Suprapubic skin (tissue), 4 donors: ENCODE data around the gene NDUFS1. TPM values are rescaled to one million over a fixed set of nuclear protein-coding genes. Genes with fewer than 3 reads are reported as not detected.

Experiments used
- DNase-seq, 2 donors: peaks; one replicate each; pipeline ENCODE4 v3.0.0-alpha.2; 2019; ENCODE audit warnings: low spot score in 2 of 2
- H3K27ac ChIP-seq: fragments of 200-600 bp; sonication (generic); one replicate; pipeline ENCODE4 v1.5.1; 2019
- H3K27me3 ChIP-seq: fragments of 200-600 bp; sonication (generic); one replicate; pipeline ENCODE4 v1.5.1; 2019
- H3K36me3 ChIP-seq: fragments of 200-600 bp; sonication (generic); one replicate; pipeline ENCODE4 v1.5.1; 2019
- H3K4me1 ChIP-seq: fragments of 200-600 bp; sonication (generic); one replicate; pipeline ENCODE4 v1.5.1; 2019
- H3K4me3 ChIP-seq: fragments of 200-600 bp; sonication (generic); one replicate; pipeline ENCODE4 v1.5.1; 2019; ENCODE audit warnings: mild to moderate bottlenecking
- H3K9me3 ChIP-seq: fragments of 200-600 bp; sonication (generic); one replicate; pipeline ENCODE4 v1.5.1; 2019
- EP300 ChIP-seq: sonication (generic); formaldehyde crosslinking; IDR thresholded peaks from one replicate; pipeline ENCODE4 v1.6.1; 2017; ENCODE audit warnings: antibody characterized with exemption
- POLR2A ChIP-seq, 2 donors: fragments of 450-650 bp; IDR thresholded peaks; one replicate each; pipeline ENCODE4 v1.6.1; 2017; ENCODE audit warnings: antibody characterized with exemption in 2 of 2, mild to moderate bottlenecking in 2 of 2, moderate library complexity in 2 of 2
- POLR2AphosphoS5 ChIP-seq, 3 donors: sonication (generic); formaldehyde crosslinking; IDR thresholded peaks; one replicate each; pipeline ENCODE4 v1.6.1; 2017; ENCODE audit warnings: antibody characterized with exemption in 3 of 3
- WGBS: methylation state at CpG from one replicate; pipeline ENCODE4 v1.1.5; 2018; 5-methylcytosine and 5-hydroxymethylcytosine counted together
- total RNA-seq, 4 donors: library from RNA; depleted of rRNA; stranded (reverse); fragments of >200 nt; gene quantifications; one replicate each; pipeline ENCODE4 v1.1.0, GENCODE V29; 2016
- TF ChIP-seq, protein P1 (sequence below), 2 donors: fragments of 200-600 bp in 1 of 2; fragments of 450-650 bp in 1 of 2; sonication (generic) in 1 of 2; IDR thresholded peaks; one replicate each; pipeline ENCODE4 v1.5.1; 2016 to 2019; ENCODE audit warnings: antibody characterized with exemption in 2 of 2, mild to moderate bottlenecking in 1 of 2, moderate library complexity in 1 of 2

Gene NDUFS1
- total RNA-seq, 4 donors from 2014 or later, result 65.7 to 74.2 (median 69.9) TPM

DNA sequence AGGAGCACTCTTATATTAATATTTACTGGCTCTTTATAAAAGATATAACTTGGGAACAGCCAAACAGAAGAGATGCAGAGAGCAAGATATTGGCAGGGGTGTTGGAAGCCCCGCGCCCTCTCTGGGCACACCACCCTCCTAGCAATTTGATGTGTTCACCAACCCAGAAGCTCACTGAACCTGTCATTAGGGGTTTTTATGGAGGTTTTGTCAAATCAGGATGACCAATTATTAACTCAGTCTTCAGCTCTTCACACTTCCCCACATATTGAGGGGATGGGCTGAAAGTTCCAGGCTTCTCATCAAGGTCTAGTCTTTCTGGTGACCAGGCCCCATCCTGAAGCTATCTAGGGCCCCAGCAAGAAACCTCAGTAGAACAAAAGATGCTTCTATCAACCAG, 62.4 kb downstream of the NDUFS1 start:
- 88% methylated on average over 2 of the region's 2 CpGs for WGBS
- Histone ChIP-seq H3K4me3 (no peak overlapping the region), H3K27ac (no peak overlapping the region), H3K27me3 (no peaks in the 10 kb centered on the region), H3K9me3 (no peaks in the 10 kb centered on the region), H3K4me1 (no peaks in the 10 kb centered on the region), H3K36me3 (no peaks in the 10 kb centered on the region)
- TF ChIP-seq POLR2A (IDR thresholded peaks at IDR 0.05), result no peak
- TF ChIP-seq, protein P1, sequence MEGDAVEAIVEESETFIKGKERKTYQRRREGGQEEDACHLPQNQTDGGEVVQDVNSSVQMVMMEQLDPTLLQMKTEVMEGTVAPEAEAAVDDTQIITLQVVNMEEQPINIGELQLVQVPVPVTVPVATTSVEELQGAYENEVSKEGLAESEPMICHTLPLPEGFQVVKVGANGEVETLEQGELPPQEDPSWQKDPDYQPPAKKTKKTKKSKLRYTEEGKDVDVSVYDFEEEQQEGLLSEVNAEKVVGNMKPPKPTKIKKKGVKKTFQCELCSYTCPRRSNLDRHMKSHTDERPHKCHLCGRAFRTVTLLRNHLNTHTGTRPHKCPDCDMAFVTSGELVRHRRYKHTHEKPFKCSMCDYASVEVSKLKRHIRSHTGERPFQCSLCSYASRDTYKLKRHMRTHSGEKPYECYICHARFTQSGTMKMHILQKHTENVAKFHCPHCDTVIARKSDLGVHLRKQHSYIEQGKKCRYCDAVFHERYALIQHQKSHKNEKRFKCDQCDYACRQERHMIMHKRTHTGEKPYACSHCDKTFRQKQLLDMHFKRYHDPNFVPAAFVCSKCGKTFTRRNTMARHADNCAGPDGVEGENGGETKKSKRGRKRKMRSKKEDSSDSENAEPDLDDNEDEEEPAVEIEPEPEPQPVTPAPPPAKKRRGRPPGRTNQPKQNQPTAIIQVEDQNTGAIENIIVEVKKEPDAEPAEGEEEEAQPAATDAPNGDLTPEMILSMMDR (IDR thresholded peaks at IDR 0.05), result no peak
- TF ChIP-seq POLR2AphosphoS5 (IDR thresholded peaks at IDR 0.05), result no peak
- no peak for TF ChIP-seq EP300
- no peak for DNase-seq

DNA sequence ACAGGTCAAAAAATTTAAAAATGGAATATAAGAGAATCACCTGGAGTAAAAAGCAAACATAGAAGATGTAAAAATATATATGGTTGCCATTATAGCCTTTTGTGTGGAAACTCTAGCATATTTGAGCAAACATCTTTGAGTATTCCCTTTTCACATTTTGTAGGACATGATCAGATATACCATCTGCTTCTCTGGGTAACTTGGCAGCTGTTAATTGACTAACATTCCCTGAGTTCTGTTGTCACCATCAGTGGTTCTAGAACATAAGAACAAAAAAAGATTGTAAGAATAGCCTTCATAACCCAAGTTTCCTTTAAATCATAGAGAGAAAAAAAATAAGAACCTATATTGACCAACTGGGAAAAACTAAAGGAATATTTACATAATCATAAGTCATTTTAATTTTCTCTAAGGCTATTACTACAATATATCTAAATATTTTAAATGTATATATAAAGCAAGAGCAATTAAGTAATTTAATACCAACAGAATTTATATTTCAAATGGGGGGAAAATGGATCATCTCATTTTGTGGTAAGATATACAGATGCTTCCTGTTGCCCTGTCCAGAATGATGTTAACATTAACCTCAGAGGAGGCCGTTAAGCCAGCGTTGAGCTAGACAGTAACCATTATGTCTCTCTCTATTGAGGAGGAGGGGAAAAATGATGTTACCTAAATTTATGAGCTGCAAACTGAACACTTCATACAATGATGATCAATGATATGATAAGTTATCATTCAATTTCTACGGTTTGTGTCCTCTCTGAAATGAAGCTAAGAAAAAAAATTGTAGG, 63.5 kb downstream of the NDUFS1 start:
- Histone ChIP-seq H3K4me3 (no peak overlapping the region), H3K36me3 (no peaks in the 10 kb centered on the region), H3K27ac (no peak overlapping the region), H3K9me3 (no peaks in the 10 kb centered on the region), H3K27me3 (no peaks in the 10 kb centered on the region), H3K4me1 (no peaks in the 10 kb centered on the region)
- no peak for TF ChIP-seq POLR2A (IDR thresholded peaks at IDR 0.05)
- TF ChIP-seq POLR2AphosphoS5 (IDR thresholded peaks at IDR 0.05), result no peak
- TF ChIP-seq EP300, result no peak
- TF ChIP-seq, protein P1 (IDR thresholded peaks at IDR 0.05), result no peak
- 69% methylated on average over 3 of the region's 3 CpGs for WGBS
- DNase-seq, result no peak

DNA sequence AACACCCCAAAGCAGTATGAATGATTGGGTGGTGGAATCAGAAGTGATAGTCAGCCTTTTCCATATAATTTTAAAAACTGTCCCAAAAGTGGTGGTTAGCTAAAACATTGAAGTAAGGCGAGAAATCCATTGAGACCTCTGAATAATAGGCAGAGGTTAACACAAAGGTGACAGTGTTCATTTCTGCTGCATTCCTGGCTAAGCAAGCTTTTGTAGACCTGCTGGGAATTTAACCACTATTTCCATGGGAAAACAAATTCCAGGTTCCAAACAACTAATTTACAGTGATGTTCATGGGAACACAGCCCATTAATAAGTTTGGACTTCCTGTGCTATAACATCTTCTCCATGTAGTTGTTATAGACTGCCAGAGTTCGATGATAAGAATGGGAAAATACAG, 66.9 kb downstream of the NDUFS1 start:
- Histone ChIP-seq H3K4me1 (peaks cover 3% of the 10 kb centered on the region), H3K9me3 (no peaks in the 10 kb centered on the region), H3K27me3 (no peaks in the 10 kb centered on the region), H3K36me3 (peaks cover 4% of the 10 kb centered on the region), H3K27ac (no peak overlapping the region), H3K4me3 (no peak overlapping the region)
- TF ChIP-seq EP300 (no peak), POLR2A (IDR thresholded peaks at IDR 0.05) (no peak), POLR2AphosphoS5 (IDR thresholded peaks at IDR 0.05) (no peak)
- TF ChIP-seq, protein P1 (IDR thresholded peaks at IDR 0.05), result no peak
- 97% methylated on average over 2 of the region's 2 CpGs for WGBS
- DNase-seq, result no peak

DNA sequence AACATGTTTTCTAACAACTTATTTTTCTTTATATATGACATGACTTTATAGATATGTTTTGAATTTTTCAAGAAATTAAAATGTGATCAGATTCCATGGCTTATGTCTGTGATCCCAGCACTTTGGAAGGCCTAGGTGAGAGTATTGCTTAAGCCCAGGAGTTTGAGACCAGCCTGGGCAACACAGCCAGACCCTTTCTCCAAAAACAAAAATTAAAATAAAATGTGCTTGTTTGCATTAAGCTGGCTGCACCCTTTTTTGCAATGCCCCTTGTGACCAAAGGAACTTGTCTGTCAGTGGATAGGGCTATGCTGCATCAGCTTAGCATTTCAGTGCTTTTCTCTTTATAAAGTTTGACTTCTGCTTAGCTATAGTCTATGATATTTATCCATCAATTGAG, 71.0 kb downstream of the NDUFS1 start:
- no peak for DNase-seq
- peaks cover 16% of the 10 kb centered on the region for H3K4me1 ChIP-seq
- H3K36me3 ChIP-seq, result peaks cover 4% of the 10 kb centered on the region
- TF ChIP-seq POLR2A (IDR thresholded peaks at IDR 0.05), result no peak
- TF ChIP-seq, protein P1 (IDR thresholded peaks at IDR 0.05), result no peak
- no peak for TF ChIP-seq EP300
- TF ChIP-seq POLR2AphosphoS5 (IDR thresholded peaks at IDR 0.05), result no peak
- H3K4me3 ChIP-seq, result no peak overlapping the region
- H3K9me3 ChIP-seq, result no peaks in the 10 kb centered on the region
- no peak overlapping the region for H3K27ac ChIP-seq
- H3K27me3 ChIP-seq, result no peaks in the 10 kb centered on the region

DNA sequence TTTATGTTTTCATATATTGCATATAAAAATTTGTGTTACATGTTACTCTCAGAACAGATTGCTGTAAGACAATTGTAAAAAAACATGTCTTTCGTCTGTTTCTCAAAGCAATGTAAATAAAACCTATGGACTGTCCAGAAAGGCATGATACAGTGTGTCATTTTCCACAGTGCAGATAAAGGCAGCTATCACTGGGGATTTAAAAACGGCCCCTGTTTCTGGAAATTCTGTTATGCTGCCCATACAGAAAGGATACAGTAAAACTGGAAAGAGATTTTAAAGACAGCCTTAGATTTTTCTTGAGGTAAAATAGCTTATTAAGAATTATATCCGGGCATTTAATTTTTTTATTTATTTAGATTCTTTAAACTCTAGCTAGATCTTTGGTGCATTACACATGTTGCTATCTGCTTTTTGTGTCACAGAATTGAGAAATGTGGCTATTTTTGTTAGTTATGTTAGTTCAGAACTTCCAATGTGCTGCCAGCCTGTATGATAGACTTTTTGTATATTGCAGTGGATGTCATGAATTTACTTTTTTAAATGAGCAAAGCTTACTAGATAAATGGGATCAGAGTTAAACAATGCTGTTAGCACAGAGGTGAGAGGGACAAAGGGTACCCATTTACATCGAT, 72.4 kb downstream of the NDUFS1 start:
- peak overlapping the region; percentile 100 for H3K27ac ChIP-seq
- no peaks in the 10 kb centered on the region for H3K9me3 ChIP-seq
- H3K4me1 ChIP-seq, result peaks cover 24% of the 10 kb centered on the region
- TF ChIP-seq, protein P1 (IDR thresholded peaks at IDR 0.05), result no peak
- TF ChIP-seq POLR2A (IDR thresholded peaks at IDR 0.05) (no peak), EP300 (no peak), POLR2AphosphoS5 (IDR thresholded peaks at IDR 0.05) (no peak)
- WGBS, result 4% methylated on average over 4 of the region's 4 CpGs
- peaks cover 4% of the 10 kb centered on the region for H3K36me3 ChIP-seq
- no peaks in the 10 kb centered on the region for H3K27me3 ChIP-seq
- peak overlapping the region; percentile 94 for H3K4me3 ChIP-seq
- no peak for DNase-seq
